Vein endothelial cell (primary cell): ENCODE data around the gene VWA1. TPM values are rescaled to one million over a fixed set of nuclear protein-coding genes. Genes with fewer than 3 reads are reported as not detected.

Source experiments
- total RNA-seq: library from RNA; depleted of rRNA; stranded (reverse); fragments of >200 nt; gene quantifications from 2 replicates; pipeline ENCODE4 v1.2.3, GENCODE V29; 2012

Gene VWA1
- 5.0 and 5.2 TPM in 2 replicates for total RNA-seq

GRCh38 chr1:1435106-1435903 lies at the start of gene VWA1:
Gene VWA1, plus strand, starts transcription at chr1:1435690. Its CDS starts 59 bp downstream, at chr1:1435749.

GRCh38 chr1:1399187-1399871 lies 36.2 kb upstream of the VWA1 start, which contains the start of gene CCNL2:
Gene CCNL2, minus strand, starts transcription at chr1:1399335. Its CDS starts 29 bp downstream, at chr1:1399306.

GRCh38 chr1:1406821-1407635 lies 28.5 kb upstream of the VWA1 start, which contains the start of gene MRPL20:
Gene MRPL20, minus strand, starts transcription at chr1:1407293. Its CDS starts 76 bp downstream, at chr1:1407217.

GRCh38 chr1:1421147-1421906 lies 14.2 kb upstream of the VWA1 start, which contains the start of gene ANKRD65:
Gene ANKRD65, minus strand, starts transcription at chr1:1421276. Its CDS starts 271 bp downstream, at chr1:1421005.

GRCh38 chr1:1449099-1449739 lies 13.7 kb downstream of the VWA1 start, which contains the start of gene ATAD3C:
Gene ATAD3C, plus strand, starts transcription at chr1:1449689. Its CDS starts 995 bp downstream, at chr1:1450684.

GRCh38 chr1:1471389-1472052 lies 36.0 kb downstream of the VWA1 start, which contains the start of gene ATAD3B:
Gene ATAD3B, plus strand, starts transcription at chr1:1471765. Its CDS starts 120 bp downstream, at chr1:1471885.

Other genes with a start within 250 kb of the VWA1 start
- not detected in 2 replicates for gene TNFRSF18, start 229.1 kb upstream of the VWA1 start, total RNA-seq
- 2.0 and 3.6 TPM in 2 replicates for gene TNFRSF4, start 221.5 kb upstream of the VWA1 start, total RNA-seq
- gene SDF4, start 203.7 kb upstream of the VWA1 start, total RNA-seq, result 115 and 138 TPM in 2 replicates
- 27.9 and 34.9 TPM in 2 replicates for gene B3GALT6, start 203.5 kb upstream of the VWA1 start, total RNA-seq
- 0.33 and 0.76 TPM in 2 replicates for gene C1QTNF12, start 189.0 kb upstream of the VWA1 start, total RNA-seq
- 48.2 and 53.6 TPM in 2 replicates for gene UBE2J2, start 161.8 kb upstream of the VWA1 start, total RNA-seq
- gene SCNN1D, start 155.3 kb upstream of the VWA1 start, total RNA-seq, result 0.33 and 0.67 TPM in 2 replicates
- gene ACAP3, start 127.8 kb upstream of the VWA1 start, total RNA-seq, result 22.4 and 29.7 TPM in 2 replicates
- gene PUSL1, start 127.1 kb upstream of the VWA1 start, total RNA-seq, result 26.6 and 32.3 TPM in 2 replicates
- gene INTS11, start 111.0 kb upstream of the VWA1 start, total RNA-seq, result 79.4 and 105 TPM in 2 replicates
- gene CPTP, start 110.9 kb upstream of the VWA1 start, total RNA-seq, result 30.7 and 31.7 TPM in 2 replicates
- 0.38 and 0.65 TPM in 2 replicates for gene TAS1R3, start 104.4 kb upstream of the VWA1 start, total RNA-seq
- gene DVL1, start 86.3 kb upstream of the VWA1 start, total RNA-seq, result 40.6 and 55.2 TPM in 2 replicates
- gene MXRA8, start 77.1 kb upstream of the VWA1 start, total RNA-seq, result 1.6 TPM in 2 replicates
- 104 and 123 TPM in 2 replicates for gene AURKAIP1, start 60.5 kb upstream of the VWA1 start, total RNA-seq
- gene CCNL2, start 36.4 kb upstream of the VWA1 start, total RNA-seq, result 135 and 138 TPM in 2 replicates
- gene MRPL20, start 28.4 kb upstream of the VWA1 start, total RNA-seq, result 88.0 and 89.5 TPM in 2 replicates
- gene ANKRD65, start 14.4 kb upstream of the VWA1 start, total RNA-seq, result under 0.01 TPM in 1 of 2 replicates, not detected in the other
- not detected in 2 replicates for gene ATAD3C, start 14.0 kb downstream of the VWA1 start, total RNA-seq
- 10.1 and 28.8 TPM in 2 replicates for gene ATAD3B, start 36.1 kb downstream of the VWA1 start, total RNA-seq
- 41.8 and 49.4 TPM in 2 replicates for gene ATAD3A, start 76.5 kb downstream of the VWA1 start, total RNA-seq
- gene TMEM240, start 104.9 kb downstream of the VWA1 start, total RNA-seq, result 1.7 and 4.2 TPM in 2 replicates
- gene SSU72, start 139.2 kb downstream of the VWA1 start, total RNA-seq, result 76.4 and 79.6 TPM in 2 replicates
- gene FNDC10, start 164.4 kb downstream of the VWA1 start, total RNA-seq, result 2.5 and 2.6 TPM in 2 replicates
- gene MIB2, start 179.8 kb downstream of the VWA1 start, total RNA-seq, result 32.9 and 55.5 TPM in 2 replicates
- gene MMP23B, start 196.5 kb downstream of the VWA1 start, total RNA-seq, result 0.29 and 0.33 TPM in 2 replicates
- 7.5 and 7.7 TPM in 2 replicates for gene CDK11B, start 223.3 kb downstream of the VWA1 start, total RNA-seq